ENCODE data around the gene SH3PXD2A. TPM values are rescaled to one million over a fixed set of nuclear protein-coding genes. Genes with fewer than 3 reads are reported as not detected.

The SH3PXD2A gene
- total RNA-seq, 8 experiments from 2014 or later = 7.8 to 34.3 (median 12.8) TPM

DNA sequence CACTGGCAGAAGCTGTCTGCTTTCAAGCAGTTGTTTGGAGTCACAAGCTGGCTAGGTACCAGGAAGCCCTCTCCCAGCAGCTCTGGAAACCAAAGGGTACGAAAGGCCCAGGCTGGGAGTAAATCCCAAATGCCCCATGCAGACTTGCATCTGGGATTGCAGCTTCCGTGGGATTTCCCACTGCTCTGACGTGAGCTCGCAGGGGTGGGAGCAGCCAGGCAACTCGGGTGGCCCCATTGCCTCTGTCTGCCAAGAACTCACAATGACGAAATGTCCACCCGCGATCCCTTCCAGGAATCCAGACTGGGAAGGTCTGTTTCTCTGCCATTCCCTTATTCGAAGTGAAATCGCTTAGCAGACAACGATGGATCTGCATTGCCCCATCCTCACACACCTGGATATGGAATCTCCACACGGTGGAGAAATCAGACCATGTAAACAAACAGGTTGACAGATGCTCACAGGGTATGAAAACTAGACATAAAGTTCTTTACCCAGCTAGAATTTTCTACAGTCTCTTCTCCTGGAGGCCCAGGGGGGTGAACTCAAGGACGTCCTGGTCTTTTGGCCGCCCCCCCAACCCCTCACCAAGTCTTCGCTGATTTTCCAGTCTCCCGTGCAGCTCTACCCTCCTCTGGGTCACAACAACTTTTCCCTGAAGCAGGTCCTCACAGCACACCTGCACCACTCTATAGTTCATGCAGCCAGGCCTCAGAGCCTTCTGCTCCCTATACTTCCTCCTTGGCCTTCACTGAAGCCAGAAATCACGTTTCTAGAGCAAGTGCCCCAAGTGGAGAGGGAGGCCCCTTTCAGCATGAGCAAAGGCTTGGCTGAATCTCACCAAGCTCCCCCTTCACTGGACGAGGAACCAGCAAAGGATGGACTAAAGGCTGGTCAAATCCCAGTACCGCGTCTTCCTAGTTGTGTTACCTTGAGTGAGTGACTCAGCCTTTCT, 20.0 kb downstream of the SH3PXD2A start:
- ATAC-seq (replicated peaks in 6 of 8) = peak in 4 of 8 experiments; percentile 9 to 65 (median 36)
- H3K27ac ChIP-seq = no peak overlapping the region
- WGBS, 10 experiments = 47 to 95% (median 71%) methylated on average over 2 to 10 of the region's 20 CpGs; no CpG with 5 or more reads in 1 of the 10 experiments
- peaks cover 15 to 38% of the 10 kb centered on the region in 2 donors for H3K4me1 ChIP-seq (replicated peaks in 1 of 2)
- in situ Hi-C loops (cut with MboI; ENCODE audit: low pct_unique_long_range_greater_than_20kb in 2 of 9, low sequenced_read_pairs in 9 of 9, unreplicated experiment in 9 of 9) = no loop called here
- no peak overlapping the region for H3K4me3 ChIP-seq

- H3K27ac ChIP-seq = no peak overlapping the region
- 0 to 100% (median 74%) methylated on average over 1 to 5 of the region's 5 CpGs; no CpG with 5 or more reads in 2 of the 10 experiments for WGBS, 10 experiments
- in situ Hi-C loops (cut with MboI; ENCODE audit: low pct_unique_long_range_greater_than_20kb in 2 of 9, low sequenced_read_pairs in 9 of 9, unreplicated experiment in 9 of 9) = no loop called here
- peaks cover 8 to 30% of the 10 kb centered on the region in 2 donors for H3K4me1 ChIP-seq (replicated peaks in 1 of 2)
- no peak for ATAC-seq (replicated peaks in 6 of 8)
- no peak overlapping the region for H3K4me3 ChIP-seq
Observed at GRCh38 chr10:103834436-103835095, 20.8 kb downstream of the SH3PXD2A start.

- WGBS, 10 experiments = 17 to 80% (median 49%) methylated on average over 1 to 3 of the region's 5 CpGs; no CpG with 5 or more reads in 4 of the 10 experiments
- peak in 2 of 8 experiments; percentile 43 to 52 for ATAC-seq (replicated peaks in 6 of 8)
- in situ Hi-C loops (cut with MboI; ENCODE audit: low pct_unique_long_range_greater_than_20kb in 2 of 9, low sequenced_read_pairs in 9 of 9, unreplicated experiment in 9 of 9) = no loop called here
- H3K4me3 ChIP-seq = no peak overlapping the region
- peaks cover 8 to 23% of the 10 kb centered on the region in 2 donors for H3K4me1 ChIP-seq (replicated peaks in 1 of 2)
- no peak overlapping the region for H3K27ac ChIP-seq
Observed at GRCh38 chr10:103833731-103834365, 21.5 kb downstream of the SH3PXD2A start.

- 87 to 100% (median 100%) methylated on average over 1 to 2 of the region's 2 CpGs; no CpG with 5 or more reads in 1 of the 10 experiments for WGBS, 10 experiments
- in situ Hi-C loops (cut with MboI; ENCODE audit: low pct_unique_long_range_greater_than_20kb in 2 of 9, low sequenced_read_pairs in 9 of 9, unreplicated experiment in 9 of 9) = no loop called here
- Histone ChIP-seq H3K4me1 (replicated peaks in 1 of 2) (peaks cover 8 to 22% of the 10 kb centered on the region in 2 donors), H3K4me3 (no peak overlapping the region), H3K27ac (no peak overlapping the region)
- no peak for ATAC-seq (replicated peaks in 6 of 8)
Observed at GRCh38 chr10:103832806-103833205, 22.6 kb downstream of the SH3PXD2A start.

DNA sequence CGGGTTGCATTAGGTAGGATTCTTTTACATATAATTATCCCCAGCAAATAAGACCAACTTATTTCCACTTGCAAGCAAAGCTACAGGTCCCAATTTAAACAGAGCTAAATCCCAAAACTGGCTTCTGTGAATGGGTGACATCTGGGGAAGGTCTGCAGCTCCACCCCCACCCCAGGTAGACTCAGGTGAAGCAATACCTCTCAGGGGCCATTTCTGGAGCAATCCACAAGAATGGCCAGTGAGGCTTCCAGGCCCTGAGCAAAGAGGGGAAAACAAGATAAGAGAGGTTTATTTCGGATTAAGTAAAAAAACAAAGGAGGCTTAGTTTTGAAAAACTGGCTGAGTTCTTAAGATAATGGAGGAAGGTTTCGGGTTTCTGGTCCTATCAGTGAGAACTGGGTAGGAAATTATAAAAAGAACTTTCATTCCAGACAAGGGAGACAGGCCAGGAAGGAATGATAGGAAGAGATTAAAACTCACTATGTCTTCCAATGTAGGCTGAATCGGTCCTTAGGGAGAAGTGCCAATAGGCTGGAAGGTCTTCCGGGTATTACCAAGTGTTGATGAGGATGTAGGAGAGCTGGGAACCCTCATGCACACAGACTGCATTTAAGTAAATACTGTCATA, 25.4 kb downstream of the SH3PXD2A start:
- Histone ChIP-seq H3K27ac (no peak overlapping the region), H3K4me3 (no peak overlapping the region), H3K4me1 (replicated peaks in 1 of 2) (peaks cover 0 to 17% of the 10 kb centered on the region in 2 donors)
- in situ Hi-C loops (cut with MboI; ENCODE audit: low pct_unique_long_range_greater_than_20kb in 2 of 9, low sequenced_read_pairs in 9 of 9, unreplicated experiment in 9 of 9) = no loop called here
- ATAC-seq (replicated peaks in 6 of 8) = no peak
- 53 to 95% (median 85%) methylated on average over 1 to 5 of the region's 5 CpGs for WGBS, 10 experiments

DNA sequence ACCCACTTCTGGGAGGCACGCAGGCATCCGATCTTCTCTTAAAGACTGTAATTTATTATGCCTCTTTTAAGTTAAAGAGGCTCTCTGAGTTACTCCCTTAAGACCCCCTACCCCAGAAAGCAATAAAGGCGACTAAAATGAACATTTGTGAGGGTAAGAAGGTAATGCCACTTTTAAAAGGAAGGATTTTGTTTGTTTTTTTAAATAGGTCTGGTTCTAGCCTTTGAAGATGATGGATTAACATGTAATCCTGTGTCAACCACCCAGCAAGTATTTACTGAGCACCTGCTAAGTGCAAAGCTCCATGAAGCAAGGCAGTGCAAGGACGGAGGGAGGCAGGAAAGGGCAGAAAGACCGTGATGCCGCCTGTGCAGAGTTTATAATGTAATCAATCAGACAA, 26.1 kb downstream of the SH3PXD2A start:
- Histone ChIP-seq H3K4me1 (replicated peaks in 1 of 2) (peaks cover 0 to 17% of the 10 kb centered on the region in 2 donors), H3K27ac (no peak overlapping the region), H3K4me3 (no peak overlapping the region)
- 17 to 86% (median 64%) methylated on average over 1 to 5 of the region's 6 CpGs; no CpG with 5 or more reads in 3 of the 10 experiments for whole genome bisulfite sequencing, 10 experiments
- in situ Hi-C loops (cut with MboI; ENCODE audit: low pct_unique_long_range_greater_than_20kb in 2 of 9, low sequenced_read_pairs in 9 of 9, unreplicated experiment in 9 of 9) = no loop called here
- no peak for ATAC-seq (replicated peaks in 6 of 8)

GRCh38 chr10:103828587-103829197, 26.7 kb downstream of the SH3PXD2A start:
- WGBS, 10 experiments = 30 to 100% (median 55%) methylated on average over 1 to 6 of the region's 7 CpGs; no CpG with 5 or more reads in 2 of the 10 experiments
- H3K4me1 ChIP-seq (replicated peaks in 1 of 2) = peaks cover 0 to 11% of the 10 kb centered on the region in 2 donors
- H3K27ac ChIP-seq = no peak overlapping the region
- no peak overlapping the region for H3K4me3 ChIP-seq
- in situ Hi-C loops (cut with MboI; ENCODE audit: low pct_unique_long_range_greater_than_20kb in 2 of 9, low sequenced_read_pairs in 9 of 9, unreplicated experiment in 9 of 9) = no loop called here
- ATAC-seq (replicated peaks in 6 of 8) = no peak

GRCh38 chr10:103828107-103828506, 27.3 kb downstream of the SH3PXD2A start:
- no peak for ATAC-seq (replicated peaks in 6 of 8)
- in situ Hi-C loops (cut with MboI; ENCODE audit: low pct_unique_long_range_greater_than_20kb in 2 of 9, low sequenced_read_pairs in 9 of 9, unreplicated experiment in 9 of 9) = no loop called here
- peaks cover 0 to 8% of the 10 kb centered on the region in 2 donors for H3K4me1 ChIP-seq (replicated peaks in 1 of 2)
- no peak overlapping the region for H3K27ac ChIP-seq
- H3K4me3 ChIP-seq = no peak overlapping the region
- WGBS, 10 experiments = 80 to 100% (median 90%) methylated on average over 1 to 4 of the region's 4 CpGs; no CpG with 5 or more reads in 5 of the 10 experiments

DNA sequence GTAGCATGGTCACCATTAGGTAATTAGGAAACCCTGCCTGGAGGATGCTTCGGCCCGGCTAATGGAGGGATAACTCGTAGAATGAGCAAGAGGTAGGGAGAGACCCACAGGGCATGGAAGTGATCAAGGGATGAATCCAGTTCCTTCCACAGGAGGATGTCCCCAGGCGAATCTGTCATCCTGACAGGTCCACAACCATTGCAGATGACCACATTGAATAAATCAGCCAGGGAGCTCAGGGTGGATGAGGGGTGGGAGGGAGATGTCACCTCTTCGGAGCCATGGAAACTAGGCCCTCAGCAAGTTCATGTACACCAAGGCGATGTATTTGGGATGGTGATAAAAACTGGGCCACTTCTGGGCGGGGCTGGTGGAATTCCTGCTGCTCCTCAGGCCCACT, 28.5 kb downstream of the SH3PXD2A start:
- in situ Hi-C loops (cut with MboI; ENCODE audit: low pct_unique_long_range_greater_than_20kb in 2 of 9, low sequenced_read_pairs in 9 of 9, unreplicated experiment in 9 of 9) = no loop called here

DNA sequence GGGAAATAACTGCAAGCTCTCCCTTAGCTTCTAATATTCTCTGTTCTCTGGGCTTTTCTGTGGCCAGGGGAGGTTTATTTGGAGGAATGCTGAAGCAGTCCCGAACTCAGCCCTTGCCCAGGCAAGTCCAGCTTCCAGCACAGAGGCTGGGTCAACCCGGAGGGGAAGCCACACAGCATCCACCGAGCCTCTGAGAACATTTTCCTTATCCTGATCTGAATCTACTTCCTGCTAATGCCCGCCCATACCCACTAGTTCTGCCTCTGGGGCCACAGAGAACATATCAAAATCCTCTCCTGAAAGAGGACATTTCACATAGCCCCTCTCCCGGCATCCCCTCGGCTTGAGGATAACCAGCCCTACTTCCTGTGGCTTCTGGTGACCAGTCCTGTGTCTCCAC, 31.1 kb downstream of the SH3PXD2A start:
- peaks cover 7 to 16% of the 10 kb centered on the region in 2 donors for H3K4me1 ChIP-seq (replicated peaks in 1 of 2)
- 50 to 90% (median 68%) methylated on average over 1 to 6 of the region's 6 CpGs; no CpG with 5 or more reads in 5 of the 10 experiments for WGBS, 10 experiments
- peak in 2 of 8 experiments; percentile 23 to 37 for ATAC-seq (replicated peaks in 6 of 8)
- no peak overlapping the region for H3K27ac ChIP-seq
- in situ Hi-C loops (cut with MboI; ENCODE audit: low pct_unique_long_range_greater_than_20kb in 2 of 9, low sequenced_read_pairs in 9 of 9, unreplicated experiment in 9 of 9) = no loop called here
- no peak overlapping the region for H3K4me3 ChIP-seq

More for the DNA sequence above, 28.5 kb downstream of the SH3PXD2A start:
- H3K27ac ChIP-seq = no peak overlapping the region
- 83 to 100% (median 95%) methylated on average over 1 to 4 of the region's 7 CpGs; no CpG with 5 or more reads in 4 of the 10 experiments for WGBS, 10 experiments
- no peak overlapping the region for H3K4me3 ChIP-seq
- H3K4me1 ChIP-seq (replicated peaks in 1 of 2) = peaks cover 0 to 8% of the 10 kb centered on the region in 2 donors
- ATAC-seq (replicated peaks in 6 of 8) = peak in 4 of 8 experiments; percentile 27 to 65 (median 52)

DNA sequence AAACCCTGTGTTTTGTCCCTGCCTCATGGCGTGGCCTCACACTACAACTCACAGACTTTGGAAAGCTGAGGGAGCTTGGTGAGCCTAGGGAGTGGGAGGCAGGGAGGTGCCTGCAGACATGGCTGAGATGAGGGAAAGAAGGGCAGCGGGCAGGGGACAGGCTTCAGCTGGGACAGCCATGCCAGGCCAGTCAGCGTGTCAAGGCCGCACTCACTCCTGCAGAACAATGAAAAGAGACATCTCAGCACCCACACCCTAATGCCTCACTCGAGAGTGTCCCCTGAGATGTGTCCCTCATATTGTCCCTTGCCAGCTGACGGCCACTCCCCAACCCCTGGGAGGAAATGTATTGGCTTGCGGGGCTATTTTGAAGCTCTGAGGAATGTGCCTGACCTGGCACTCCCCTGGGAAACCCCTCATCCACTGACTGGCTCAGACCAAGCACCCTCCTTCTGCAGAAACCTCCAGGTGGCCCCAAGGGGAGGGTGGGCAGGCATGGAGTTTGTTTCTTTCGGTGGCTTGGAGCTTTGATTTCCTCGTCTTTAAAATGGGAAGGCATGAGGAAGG, 31.6 kb downstream of the SH3PXD2A start:
- WGBS, 10 experiments = 71 to 100% (median 96%) methylated on average over 1 to 6 of the region's 9 CpGs; no CpG with 5 or more reads in 3 of the 10 experiments
- no peak overlapping the region for H3K27ac ChIP-seq
- H3K4me3 ChIP-seq = no peak overlapping the region
- in situ Hi-C loops (cut with MboI; ENCODE audit: low pct_unique_long_range_greater_than_20kb in 2 of 9, low sequenced_read_pairs in 9 of 9, unreplicated experiment in 9 of 9) = no loop called here
- peak in 2 of 8 experiments; percentile 6 to 17 for ATAC-seq (replicated peaks in 6 of 8)
- peaks cover 8 to 16% of the 10 kb centered on the region in 2 donors for H3K4me1 ChIP-seq (replicated peaks in 1 of 2)

GRCh38 chr10:103822800-103823199, 32.6 kb downstream of the SH3PXD2A start:
- WGBS, 10 experiments = 32 to 85% (median 63%) methylated on average over 1 to 3 of the region's 3 CpGs; no CpG with 5 or more reads in 2 of the 10 experiments
- Histone ChIP-seq H3K4me1 (replicated peaks in 1 of 2) (peaks cover 16 to 26% of the 10 kb centered on the region in 2 donors), H3K4me3 (no peak overlapping the region), H3K27ac (no peak overlapping the region)
- no peak for ATAC-seq (replicated peaks in 6 of 8)
- in situ Hi-C loops (cut with MboI; ENCODE audit: low pct_unique_long_range_greater_than_20kb in 2 of 9, low sequenced_read_pairs in 9 of 9, unreplicated experiment in 9 of 9) = no loop called here
